Cardiac muscle cell (in vitro differentiated cells and primary cell): ENCODE measurements around the gene KSR1. TPM values are rescaled to one million over a fixed set of nuclear protein-coding genes. Genes with fewer than 3 reads are reported as not detected.
A peak's percentile ranks its signal among the peaks of the same experiment; 100 is the strongest.
"Not testable (repeated sequence)": the region's sequence is repeated elsewhere in the genome, so short reads cannot be mapped to it uniquely, and the experiment has no call there.

ENCODE experiments used
- DNase-seq, 2 donors: peaks; one replicate each; pipeline versions ENCODE4 v3.0.0 to v3.0.0-alpha.2; 2010 to 2017; ENCODE audit warnings: low read depth in 1 of 2, low spot score in 1 of 2
- H3K27ac ChIP-seq: fragments of 200-600 bp; sonication (generic); 2 replicates; pipeline ENCODE4 v1.5.1; 2016
- H3K27me3 ChIP-seq: fragments of 200-600 bp; sonication (generic); 2 replicates; pipeline ENCODE4 v1.6.0; 2016; ENCODE audit warnings: control low read depth
- H3K36me3 ChIP-seq: fragments of 200-600 bp; sonication (generic); 2 replicates; pipeline ENCODE4 v1.5.1; 2016; ENCODE audit warnings: control low read depth
- H3K4me1 ChIP-seq: fragments of 200-600 bp; sonication (generic); 2 replicates; pipeline ENCODE4 v1.8.1; 2017; ENCODE audit warnings: low read depth, mild to moderate bottlenecking, mixed run types
- H3K4me3 ChIP-seq: fragments of 200-600 bp; sonication (generic); 2 replicates; pipeline ENCODE4 v1.5.1; 2016; ENCODE audit warnings: mild to moderate bottlenecking
- H3K9me3 ChIP-seq: fragments of 200-600 bp; sonication (generic); 2 replicates; pipeline ENCODE4 v1.5.1; 2017; ENCODE audit warnings: low read depth, mild to moderate bottlenecking, control low read depth
- CTCF ChIP-seq: IDR thresholded peaks from 2 replicates; pipeline ENCODE4 v1.5.1; 2012; ENCODE audit warnings: low read depth, mild to moderate bottlenecking, low read length
- polyA plus RNA-seq: library from polyadenylated mRNA; unstranded; fragments of >200 nt; fragmentation: Nextera tagmentation; extraction: Ambion mirVana; gene quantifications from 2 replicates; pipeline ENCODE4 v1.2.1, GENCODE V29; 2016
- total RNA-seq: library from RNA; depleted of rRNA; stranded (reverse); fragments of >200 nt; gene quantifications from 2 replicates; pipeline ENCODE4 v1.2.3, GENCODE V29; 2016

The KSR1 gene
- total and polyA plus RNA-seq, 2 experiments from 2014 or later, result 15.7 to 29.0 TPM

GRCh38 chr17:27650836-27651235 is 194.6 kb downstream of the KSR1 start:
- DNase-seq, result no peak
- Histone ChIP-seq H3K4me3 (no peak overlapping the region), H3K4me1 (no peaks in the 10 kb centered on the region), H3K36me3 (no peaks in the 10 kb centered on the region), H3K27me3 (no peaks in the 10 kb centered on the region), H3K9me3 (no peaks in the 10 kb centered on the region), H3K27ac (no peak overlapping the region)
- TF ChIP-seq CTCF, result no peak

DNA sequence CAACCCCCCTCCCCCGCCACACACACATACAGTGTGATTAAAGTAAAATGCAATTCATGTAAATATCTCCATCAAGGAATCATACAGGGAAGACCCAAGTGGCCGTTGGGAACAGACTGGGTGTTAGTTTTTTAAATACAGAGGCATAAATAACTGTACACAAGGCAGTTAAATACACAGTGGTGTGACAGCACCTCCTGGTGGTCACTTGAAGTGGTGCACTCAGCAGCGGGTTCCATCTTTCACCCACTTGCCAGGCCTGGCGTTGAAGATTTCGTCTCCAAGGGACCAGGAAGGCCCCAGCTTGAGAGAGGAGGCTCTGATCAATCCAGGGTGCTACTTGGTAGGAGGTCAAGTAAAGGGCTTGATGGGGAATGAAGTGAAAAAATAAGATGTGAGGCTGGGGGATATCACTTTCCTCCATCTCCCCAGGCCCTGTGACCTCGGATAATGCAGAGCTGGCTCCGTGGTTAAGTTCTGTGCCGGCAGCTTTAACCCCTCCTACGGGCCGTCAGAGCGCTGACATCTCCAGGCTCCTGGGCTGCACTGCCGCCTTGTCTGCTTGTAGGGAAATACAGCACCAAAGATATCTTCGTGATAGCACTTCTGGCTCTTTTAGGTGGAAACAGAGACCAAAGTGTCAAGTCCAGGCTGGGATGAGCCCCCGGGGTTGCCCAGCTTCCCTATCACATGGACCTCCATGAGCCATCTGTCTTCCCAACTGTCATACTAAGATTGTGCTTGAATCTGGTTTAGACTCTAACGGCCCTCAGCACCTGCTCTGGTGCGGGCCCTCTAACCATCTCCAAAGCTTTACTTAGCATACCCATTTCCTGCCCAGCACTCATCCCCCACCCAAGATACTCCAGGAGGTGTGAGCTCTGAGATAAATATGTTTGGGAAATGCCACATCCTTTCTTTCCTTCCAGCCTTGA is 195.4 kb downstream of the KSR1 start:
- Histone ChIP-seq H3K36me3 (no peaks in the 10 kb centered on the region), H3K9me3 (no peaks in the 10 kb centered on the region), H3K27me3 (no peaks in the 10 kb centered on the region), H3K4me1 (no peaks in the 10 kb centered on the region), H3K4me3 (no peak overlapping the region), H3K27ac (no peak overlapping the region)
- DNase-seq, result peak; percentile 53 to 62
- TF ChIP-seq CTCF, result peak; percentile 74

GRCh38 chr17:27653449-27653971 is 197.3 kb downstream of the KSR1 start:
- not testable (repeated sequence) for H3K36me3 ChIP-seq, DNase-seq, H3K27ac ChIP-seq, H3K9me3 ChIP-seq, H3K27me3 ChIP-seq, H3K4me3 ChIP-seq, H3K4me1 ChIP-seq

DNA sequence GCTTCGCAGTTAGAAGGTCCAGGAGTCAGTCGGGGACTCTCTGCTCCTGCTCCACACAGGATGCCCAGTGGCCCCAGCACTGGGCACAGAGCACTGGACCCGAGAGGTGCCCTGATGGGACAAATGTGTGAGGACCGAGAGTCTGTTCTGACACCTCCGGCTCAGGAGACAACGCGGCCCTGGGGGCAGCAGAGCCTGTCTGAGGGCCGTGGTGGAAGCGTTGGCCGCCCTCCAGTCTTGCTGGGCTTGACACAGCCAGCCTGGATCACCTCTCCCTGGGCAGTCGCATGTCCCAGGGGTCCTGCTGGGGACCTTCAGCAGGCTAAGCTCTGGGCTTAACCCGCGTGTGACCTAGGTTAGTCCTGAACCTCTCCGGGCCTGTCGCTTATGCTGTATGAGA is 197.9 kb downstream of the KSR1 start:
- no peak for TF ChIP-seq CTCF
- Histone ChIP-seq H3K4me1 (no peaks in the 10 kb centered on the region), H3K36me3 (no peaks in the 10 kb centered on the region), H3K27me3 (no peaks in the 10 kb centered on the region), H3K9me3 (no peaks in the 10 kb centered on the region), H3K27ac (no peak overlapping the region), H3K4me3 (no peak overlapping the region)
- no peak for DNase-seq

DNA sequence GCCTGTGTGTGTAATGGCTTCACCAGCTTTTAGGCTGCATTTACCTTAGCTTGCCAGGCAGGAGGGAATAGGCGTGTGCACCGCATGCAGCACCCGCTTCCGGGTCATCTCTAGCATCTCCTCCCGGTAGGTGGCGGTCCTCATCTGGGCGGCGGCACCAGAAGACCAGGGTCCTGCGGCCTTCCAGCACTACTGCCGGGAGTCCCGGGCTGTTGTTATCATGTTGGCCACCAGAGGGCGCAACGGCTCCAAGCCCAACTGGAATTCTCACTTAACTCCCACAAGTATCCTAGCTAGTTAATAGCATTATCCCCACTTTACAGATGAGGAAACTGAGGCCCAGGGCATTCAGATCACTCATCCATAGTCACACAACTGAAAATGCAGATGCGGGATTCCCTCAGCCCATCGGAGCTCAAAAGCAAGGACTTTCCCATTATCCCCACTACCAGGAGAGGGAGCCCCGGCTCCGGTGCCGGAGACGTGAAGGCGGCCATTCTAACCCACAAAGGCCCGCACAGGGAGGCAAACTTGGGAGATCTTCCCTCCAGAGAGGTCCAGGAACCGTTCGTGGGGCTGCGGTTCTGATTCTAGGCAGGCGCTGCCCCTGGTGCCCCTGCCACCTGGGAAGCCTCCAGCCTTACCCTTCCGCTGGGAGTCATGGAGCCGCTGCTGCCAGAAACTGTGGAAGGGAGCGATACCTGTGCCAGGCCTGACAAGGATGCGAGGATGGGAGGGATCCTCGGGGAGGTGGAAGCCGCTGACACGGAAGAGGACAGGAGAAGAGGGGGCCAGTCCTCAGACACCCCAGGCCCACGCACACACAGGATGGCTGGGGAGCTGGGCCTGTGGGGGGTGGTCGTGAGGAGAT is 198.6 kb downstream of the KSR1 start:
- H3K9me3 ChIP-seq, result no peaks in the 10 kb centered on the region
- H3K4me3 ChIP-seq, result no peak overlapping the region
- no peaks in the 10 kb centered on the region for H3K27me3 ChIP-seq
- DNase-seq, result peak; percentile 70 to 78
- H3K36me3 ChIP-seq, result no peaks in the 10 kb centered on the region
- H3K27ac ChIP-seq, result no peak overlapping the region
- H3K4me1 ChIP-seq, result no peaks in the 10 kb centered on the region
- TF ChIP-seq CTCF, result peak; percentile 87

- H3K27ac ChIP-seq, H3K36me3 ChIP-seq, H3K9me3 ChIP-seq, H3K4me3 ChIP-seq, H3K4me1 ChIP-seq, H3K27me3 ChIP-seq, DNase-seq: not testable (repeated sequence)
Observed at GRCh38 chr17:27655525-27656111, 199.4 kb downstream of the KSR1 start.

- not testable (repeated sequence) for H3K27me3 ChIP-seq, H3K27ac ChIP-seq, H3K4me3 ChIP-seq, H3K4me1 ChIP-seq, H3K9me3 ChIP-seq, DNase-seq, H3K36me3 ChIP-seq
Observed at GRCh38 chr17:27656620-27657019, 200.4 kb downstream of the KSR1 start.
